Hematopoietic multipotent progenitor cell treated with erythropoietin and hydrocortisone succinate and interleukin-3 and kit ligand, for 4 days (in vitro differentiated cells): ENCODE results near the gene ACOT2.
"Not testable (repeated sequence)": the region's sequence is repeated elsewhere in the genome, so short reads cannot be mapped to it uniquely, and the experiment has no call there.

Experiments used
- DNase-seq: peaks from one replicate; pipeline ENCODE4 v3.0.0-alpha.2; 2015

Gene ACOT2

GRCh38 chr14:73568886-73569184 lies 178 bp upstream of the ACOT2 start:
- DNase-seq, result not testable (repeated sequence)

DNA sequence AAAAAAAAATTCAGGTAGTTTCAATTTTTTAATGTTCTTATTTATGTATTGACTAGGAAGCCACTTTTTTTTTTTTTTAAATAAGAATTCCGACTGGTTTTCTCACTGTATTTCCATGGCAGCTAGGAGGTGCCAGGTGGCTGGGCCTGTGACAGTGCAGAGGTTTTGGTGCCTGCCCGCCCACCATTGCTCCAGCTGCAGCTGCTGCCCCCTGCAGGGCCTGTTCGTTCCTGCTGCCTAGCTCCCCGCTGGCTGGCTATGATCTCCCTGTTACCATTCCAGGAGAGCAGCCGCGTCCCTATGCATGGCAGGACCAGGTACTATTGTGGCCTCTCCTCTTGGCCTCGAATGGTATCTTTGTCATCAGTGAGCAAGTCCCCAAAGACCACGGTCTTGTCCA lies 1.9 kb downstream of the ACOT2 start:
- peak; percentile 65 for DNase-seq

DNA sequence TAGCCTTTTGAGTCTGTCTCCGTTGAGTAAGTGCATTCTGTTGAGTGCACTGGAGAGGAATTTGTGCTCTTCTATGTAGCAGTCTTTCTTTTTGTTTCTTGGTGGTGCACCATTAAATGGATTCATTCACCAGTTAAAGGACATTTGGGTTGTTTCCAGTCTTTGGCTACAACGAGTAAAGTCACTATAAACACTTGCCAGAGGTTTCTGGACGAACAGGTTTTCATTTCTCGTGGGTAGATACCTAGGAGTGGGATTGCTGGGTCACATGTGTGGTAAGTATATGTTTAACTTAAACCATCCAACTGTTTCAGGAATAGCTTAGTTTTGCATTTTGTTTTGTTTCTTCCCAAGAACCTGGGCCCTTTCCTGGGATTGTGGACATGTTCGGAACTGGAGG lies 4.0 kb downstream of the ACOT2 start:
- not testable (repeated sequence) for DNase-seq

GRCh38 chr14:73573740-73574139 lies 4.7 kb downstream of the ACOT2 start:
- not testable (repeated sequence) for DNase-seq

- DNase-seq, result not testable (repeated sequence)
Measured at GRCh38 chr14:73574251-73574650, 5.2 kb downstream of the ACOT2 start.

DNA sequence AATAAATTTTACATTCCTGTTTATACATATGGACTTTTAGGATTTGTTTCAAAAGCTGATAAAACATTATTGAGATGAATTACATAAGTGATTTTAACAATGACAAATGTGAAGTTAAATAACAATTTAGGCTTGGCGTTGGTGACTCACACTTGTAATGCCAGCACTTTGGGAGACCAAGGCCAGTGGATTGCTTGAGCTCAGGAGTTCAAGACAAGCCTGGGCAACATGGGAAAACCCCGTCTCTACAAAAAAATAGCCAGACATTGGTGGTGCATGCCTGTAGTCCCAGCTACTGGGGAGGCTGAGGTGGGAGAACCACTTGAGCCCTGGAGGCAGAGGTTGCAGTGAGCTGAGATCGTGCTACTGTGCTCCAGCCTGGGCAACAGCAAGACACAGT lies 7.4 kb downstream of the ACOT2 start:
- no peak for DNase-seq

DNA sequence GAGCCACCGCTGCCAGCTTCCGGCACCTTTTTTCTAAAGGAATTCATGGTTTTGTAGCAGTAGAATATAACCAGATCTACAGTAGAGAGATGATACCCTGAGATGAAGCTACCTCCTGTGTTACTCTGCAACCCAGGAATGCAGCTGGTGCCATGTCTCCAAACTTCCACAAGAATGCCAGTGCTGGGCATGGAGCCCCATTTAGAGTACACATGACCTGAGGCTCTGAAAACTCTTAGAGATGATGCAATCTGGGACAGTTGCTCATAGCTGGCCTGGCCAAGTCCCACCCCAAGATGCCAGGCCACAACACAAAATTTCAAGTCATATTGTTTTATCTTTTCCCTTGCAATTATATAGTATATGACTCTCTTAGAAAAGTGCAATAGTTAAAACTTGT lies 8.2 kb downstream of the ACOT2 start:
- not testable (repeated sequence) for DNase-seq

DNA sequence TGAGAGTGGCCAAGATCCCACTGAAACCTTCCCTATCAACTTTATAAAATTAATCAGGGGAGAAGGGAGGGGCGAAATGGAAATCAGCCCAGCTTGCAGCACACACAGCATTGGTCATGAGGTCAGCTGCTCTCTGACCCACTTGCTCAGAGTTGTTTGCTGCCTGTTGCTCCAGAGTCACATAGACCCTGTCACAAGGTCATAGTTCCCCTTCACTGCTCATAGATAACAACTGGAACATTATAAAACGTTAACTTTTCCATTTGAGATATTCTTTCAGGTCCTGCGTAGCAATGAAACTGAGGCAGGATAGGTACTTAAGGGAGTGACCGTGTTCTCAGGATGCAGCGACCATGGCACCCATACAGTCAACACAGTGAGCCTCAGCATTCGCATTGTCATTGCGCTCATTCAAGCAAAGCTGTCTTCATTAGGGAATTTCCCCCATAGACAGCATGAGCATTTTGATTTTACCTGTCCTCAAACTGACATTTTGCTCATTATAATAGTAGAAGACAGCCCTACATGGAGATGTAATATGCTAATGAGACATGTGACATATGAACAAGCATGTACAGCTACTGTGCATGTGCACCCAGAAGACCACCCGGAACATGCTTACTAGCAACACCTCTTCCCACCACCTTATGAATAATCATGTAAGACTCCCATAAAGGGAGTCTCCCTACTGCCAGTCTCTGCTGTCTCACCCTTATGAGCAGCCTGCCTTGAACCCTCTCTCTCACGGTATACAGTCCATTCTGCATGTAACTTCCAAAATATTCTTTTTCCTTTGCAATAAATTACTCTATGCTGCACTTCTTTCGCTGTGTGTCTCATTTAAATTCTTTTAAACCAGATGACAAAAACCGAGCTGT lies 13.3 kb downstream of the ACOT2 start:
- DNase-seq, result not testable (repeated sequence)

GRCh38 chr14:73588695-73589094 lies 19.7 kb downstream of the ACOT2 start:
- no peak for DNase-seq

GRCh38 chr14:73589116-73589515 lies 20.1 kb downstream of the ACOT2 start:
- DNase-seq, result no peak

DNA sequence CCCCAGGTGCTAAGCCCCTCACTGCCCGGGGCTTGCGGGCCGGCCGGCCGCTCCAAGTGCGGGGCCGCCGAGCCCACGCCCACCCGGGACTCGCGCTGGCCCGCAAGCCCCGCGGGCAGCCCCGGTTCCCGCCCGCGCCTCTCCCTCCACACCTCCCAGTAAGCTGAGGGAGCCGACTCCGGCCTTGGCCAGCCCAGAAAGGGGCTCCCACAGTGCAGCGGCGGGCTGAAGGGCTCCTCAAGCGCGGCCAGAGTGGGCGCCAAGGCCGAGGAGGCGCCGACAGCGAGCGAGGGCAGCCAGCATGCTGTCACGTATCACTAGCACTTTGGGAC lies 21.6 kb downstream of the ACOT2 start:
- DNase-seq, result not testable (repeated sequence)

DNA sequence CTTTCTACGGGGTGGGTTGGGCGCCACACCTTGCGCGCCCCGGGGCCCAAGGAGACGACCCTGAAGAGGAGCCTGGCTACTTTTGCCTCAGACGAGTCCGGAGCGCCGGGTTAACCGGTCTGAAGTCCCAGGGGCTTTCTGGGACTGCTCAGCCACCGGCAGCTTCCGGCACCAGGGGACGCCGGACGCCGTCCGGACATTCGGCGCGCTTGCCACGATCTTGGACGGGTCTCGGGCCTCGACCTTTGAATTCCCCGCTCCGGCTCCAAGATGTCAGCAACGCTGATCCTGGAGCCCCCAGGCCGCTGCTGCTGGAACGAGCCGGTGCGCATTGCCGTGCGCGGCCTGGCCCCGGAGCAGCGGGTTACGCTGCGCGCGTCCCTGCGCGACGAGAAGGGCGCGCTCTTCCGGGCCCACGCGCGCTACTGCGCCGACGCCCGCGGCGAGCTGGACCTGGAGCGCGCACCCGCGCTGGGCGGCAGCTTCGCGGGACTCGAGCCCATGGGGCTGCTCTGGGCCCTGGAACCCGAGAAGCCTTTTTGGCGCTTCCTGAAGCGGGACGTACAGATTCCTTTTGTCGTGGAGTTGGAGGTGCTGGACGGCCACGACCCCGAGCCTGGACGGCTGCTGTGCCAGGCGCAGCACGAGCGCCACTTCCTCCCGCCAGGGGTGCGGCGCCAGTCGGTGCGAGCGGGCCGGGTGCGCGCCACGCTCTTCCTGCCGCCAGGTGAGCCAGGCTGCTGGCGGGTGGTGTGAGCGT lies 22.9 kb downstream of the ACOT2 start, which contains the start of gene ACOT4:
Gene ACOT4, plus strand, starts transcription at position 184 of the 760 bp plus-strand sequence. Its CDS starts 87 bp downstream, at position 271.
- peak; percentile 71 for DNase-seq

GRCh38 chr14:73594491-73594890 lies 25.5 kb downstream of the ACOT2 start:
- no peak for DNase-seq

DNA sequence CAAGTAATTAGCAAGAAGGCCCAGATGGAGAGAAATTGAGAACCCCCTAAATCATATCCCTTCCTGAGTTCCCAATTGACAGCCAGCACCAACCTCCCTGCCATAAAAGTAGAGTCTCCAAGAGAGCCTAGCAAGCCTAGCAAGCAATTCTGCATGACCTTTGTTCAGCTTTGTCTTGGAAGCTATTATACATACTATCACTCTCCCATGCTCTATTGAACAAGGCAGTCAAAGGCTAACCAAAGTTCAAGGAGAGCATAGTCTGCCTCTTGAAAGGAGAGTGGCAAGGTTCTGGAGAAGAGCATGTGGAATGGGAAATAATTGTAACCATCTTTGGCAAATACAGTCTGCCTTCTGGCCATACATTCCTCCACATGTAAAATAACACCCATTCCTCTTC lies 30.5 kb downstream of the ACOT2 start:
- no peak for DNase-seq

DNA sequence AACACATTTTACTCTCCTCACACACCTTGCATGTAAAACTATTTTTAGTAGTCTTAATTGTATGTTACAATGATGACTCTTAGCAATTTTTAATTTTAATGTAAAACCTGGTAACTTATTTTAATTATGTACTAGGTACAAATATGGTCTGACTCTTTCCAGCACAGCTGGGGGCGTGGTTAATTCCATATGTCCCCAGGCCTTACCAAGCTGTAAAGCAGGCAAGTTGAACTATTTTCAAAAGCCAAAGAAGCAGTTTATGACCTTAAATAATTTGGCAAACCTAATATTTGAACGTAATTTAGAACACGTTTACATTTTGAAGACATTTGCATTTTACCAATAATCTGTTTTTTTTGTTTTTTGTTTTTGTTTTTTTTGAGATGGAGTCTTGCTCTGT lies 34.0 kb downstream of the ACOT2 start:
- no peak for DNase-seq

DNA sequence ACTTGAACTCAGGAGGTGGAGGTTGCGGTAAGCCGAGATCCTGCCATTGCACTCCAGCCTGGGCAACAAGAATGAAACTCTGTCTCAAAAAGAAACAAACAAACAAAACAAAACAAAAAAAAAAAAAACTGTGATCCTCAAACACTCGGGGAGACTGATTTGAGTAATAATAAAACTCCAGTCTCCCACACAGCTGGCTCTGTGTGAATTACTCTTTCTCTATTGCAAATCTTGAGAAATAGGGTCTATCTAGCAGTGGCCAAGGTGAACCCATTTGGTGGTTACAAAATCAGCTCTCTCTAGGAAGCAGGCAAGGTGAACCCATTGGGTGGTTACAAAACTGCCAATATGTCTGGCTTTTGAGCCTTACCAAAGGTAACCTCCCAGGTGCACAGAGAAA lies 37.3 kb downstream of the ACOT2 start:
- DNase-seq, result no peak

DNA sequence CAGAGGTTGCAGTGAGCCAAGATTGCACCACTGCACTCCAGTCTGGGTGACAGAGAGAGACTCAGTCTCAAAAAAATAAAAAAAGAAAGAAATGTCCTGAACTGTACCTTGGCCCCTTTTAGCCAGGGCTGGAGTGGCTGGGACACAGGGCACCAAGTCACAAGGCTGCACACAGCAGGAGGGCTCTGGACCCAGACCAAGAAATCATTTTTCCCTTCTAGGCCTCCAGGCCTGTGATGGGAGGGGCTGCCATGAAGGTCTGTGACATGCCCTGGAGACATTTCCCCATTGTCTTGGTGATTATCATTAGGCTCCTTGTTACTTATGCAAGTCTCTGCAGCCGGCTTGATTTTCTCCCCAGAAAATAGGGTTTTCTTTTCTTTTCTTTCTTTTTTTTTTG lies 38.2 kb downstream of the ACOT2 start:
- no peak for DNase-seq

DNA sequence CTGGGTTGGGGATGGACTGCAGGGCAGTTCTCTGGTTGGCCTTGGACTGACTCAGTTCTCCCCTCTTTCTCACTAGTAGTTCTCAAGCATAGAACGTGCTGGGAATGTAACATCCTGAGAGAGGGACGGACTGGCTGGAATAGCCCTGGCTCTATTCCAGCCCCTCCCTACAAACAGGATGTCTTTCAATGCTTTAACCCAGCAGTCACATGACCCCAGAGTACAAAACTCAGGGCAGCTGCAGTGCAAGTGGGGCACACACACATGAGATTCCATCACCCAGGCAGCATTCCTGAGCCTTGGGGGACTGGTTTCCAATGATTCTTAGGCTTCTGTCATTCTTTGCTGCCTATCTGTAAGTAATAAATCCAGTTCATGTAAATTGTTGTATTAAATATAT lies 41.7 kb downstream of the ACOT2 start:
- DNase-seq, result no peak

GRCh38 chr14:73612339-73613045 lies 43.5 kb downstream of the ACOT2 start, which contains the start of gene ACOT6:
ACOT6 (plus strand) TSS chr14:73612517; CDS start chr14:73612572, 55 bp downstream.
- DNase-seq, result peak; percentile 91

DNA sequence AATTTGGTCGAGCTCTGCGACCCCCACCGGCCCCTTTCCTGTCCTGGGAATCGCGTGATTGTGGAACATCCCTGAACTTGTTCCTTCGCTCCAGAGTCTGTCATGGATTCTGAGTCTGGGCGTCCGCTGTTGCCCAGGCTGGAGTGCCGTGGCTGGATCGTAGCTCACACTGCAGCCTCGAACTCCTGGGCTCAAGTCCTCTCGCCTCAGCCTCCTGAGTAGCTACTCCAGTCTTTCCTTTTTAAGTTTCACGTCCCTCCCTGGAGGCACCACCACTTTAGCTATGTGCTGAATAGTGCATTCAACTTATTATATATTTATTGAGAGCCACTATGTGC lies 44.0 kb downstream of the ACOT2 start:
- peak; percentile 31 for DNase-seq

DNA sequence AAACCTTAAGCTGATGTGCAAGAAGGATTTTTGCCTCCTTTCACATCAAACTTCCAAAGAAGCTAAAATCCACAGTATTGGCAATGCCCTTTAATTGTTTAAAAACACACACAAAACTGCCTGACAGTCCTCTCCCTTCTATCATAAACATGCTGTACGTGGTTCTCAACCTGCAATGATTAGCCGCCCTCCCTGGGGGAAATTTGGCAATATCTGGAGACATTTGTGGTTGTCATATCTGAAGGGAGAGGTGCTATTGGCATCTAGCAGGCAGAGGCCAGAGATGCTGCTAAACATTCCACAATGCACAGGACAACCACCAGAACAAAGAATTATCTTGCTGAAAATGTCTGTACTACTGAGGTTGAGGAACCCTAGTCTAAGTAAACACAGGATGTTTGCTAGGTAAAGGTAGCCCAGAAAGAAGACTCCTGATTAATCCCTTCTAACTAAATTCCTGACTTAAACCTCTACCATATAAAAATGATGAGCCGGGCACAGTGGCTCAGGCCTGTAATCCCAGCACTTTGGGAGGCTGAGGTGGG lies 44.5 kb downstream of the ACOT2 start:
- DNase-seq, result peak; percentile 43

- DNase-seq, result no peak
Measured at GRCh38 chr14:73616831-73617230, 47.8 kb downstream of the ACOT2 start.

DNA sequence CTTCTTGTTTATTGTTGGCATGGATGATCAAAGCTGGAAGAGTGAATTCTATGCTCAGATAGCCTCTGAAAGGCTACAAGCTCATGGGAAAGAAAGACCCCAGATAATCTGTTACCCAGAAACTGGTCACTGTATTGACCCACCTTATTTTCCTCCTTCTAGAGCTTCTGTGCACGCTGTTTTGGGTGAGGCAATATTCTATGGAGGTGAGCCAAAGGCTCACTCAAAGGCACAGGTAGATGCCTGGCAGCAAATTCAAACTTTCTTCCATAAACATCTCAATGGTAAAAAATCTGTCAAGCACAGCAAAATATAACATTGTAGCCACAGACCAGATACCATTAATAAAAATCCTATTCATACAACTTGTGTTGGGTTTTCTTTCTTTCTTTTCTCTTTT lies 50.5 kb downstream of the ACOT2 start:
- no peak for DNase-seq
